ENCODE results near the gene FAM117B.
"Not testable (repeated sequence)": the region's sequence is repeated elsewhere in the genome, so short reads cannot be mapped to it uniquely, and the experiment has no call there.

- TF ChIP-seq CTCF, POLR2A (IDR thresholded peaks at IDR 0.05): not testable (repeated sequence)
Measured at GRCh38 chr2:202714971-202715935, 80.5 kb downstream of the FAM117B start.

Measured in esophagus squamous epithelium (tissue), 4 donors.